HepG2 (cell line): ENCODE results near the gene CASTOR1.

Experiments used
- ELF1 ChIP-seq: sonication (generic); formaldehyde crosslinking; IDR thresholded peaks from 2 replicates; pipeline ENCODE4 v1.4.0; 2020; ENCODE audit warnings: missing genetic modification reagents
- EZH2 ChIP-seq: conservative IDR thresholded peaks from 2 replicates; pipeline ENCODE4 v1.6.1; 2012; ENCODE audit warnings: mild to moderate bottlenecking, low read depth, low read length, moderate library complexity
- NFKBIZ ChIP-seq: IDR thresholded peaks from 2 replicates; pipeline ENCODE4 v1.6.1; 2018; ENCODE audit warnings: missing genetic modification reagents, missing compliant biosample characterization
- SAP130 ChIP-seq: IDR thresholded peaks from 2 replicates; pipeline ENCODE4 v1.6.1; 2016; ENCODE audit warnings: low read depth
- ZBTB2 ChIP-seq: sonication (generic); formaldehyde crosslinking; IDR thresholded peaks from 2 replicates; pipeline ENCODE4 v1.8.0; 2022; ENCODE audit warnings: low read depth, missing genetic modification reagents
- ZNF24 ChIP-seq: fragments of 450-650 bp; IDR thresholded peaks from 2 replicates; pipeline ENCODE4 v1.6.1; 2017; ENCODE audit warnings: antibody characterized with exemption, mild to moderate bottlenecking
- TF ChIP-seq, protein P1 (sequence below): sonication (generic); formaldehyde crosslinking; IDR thresholded peaks from 2 replicates; pipeline ENCODE4 v1.5.0; 2020; ENCODE audit warnings: mild to moderate bottlenecking, missing genetic modification reagents, moderate library complexity

DNA sequence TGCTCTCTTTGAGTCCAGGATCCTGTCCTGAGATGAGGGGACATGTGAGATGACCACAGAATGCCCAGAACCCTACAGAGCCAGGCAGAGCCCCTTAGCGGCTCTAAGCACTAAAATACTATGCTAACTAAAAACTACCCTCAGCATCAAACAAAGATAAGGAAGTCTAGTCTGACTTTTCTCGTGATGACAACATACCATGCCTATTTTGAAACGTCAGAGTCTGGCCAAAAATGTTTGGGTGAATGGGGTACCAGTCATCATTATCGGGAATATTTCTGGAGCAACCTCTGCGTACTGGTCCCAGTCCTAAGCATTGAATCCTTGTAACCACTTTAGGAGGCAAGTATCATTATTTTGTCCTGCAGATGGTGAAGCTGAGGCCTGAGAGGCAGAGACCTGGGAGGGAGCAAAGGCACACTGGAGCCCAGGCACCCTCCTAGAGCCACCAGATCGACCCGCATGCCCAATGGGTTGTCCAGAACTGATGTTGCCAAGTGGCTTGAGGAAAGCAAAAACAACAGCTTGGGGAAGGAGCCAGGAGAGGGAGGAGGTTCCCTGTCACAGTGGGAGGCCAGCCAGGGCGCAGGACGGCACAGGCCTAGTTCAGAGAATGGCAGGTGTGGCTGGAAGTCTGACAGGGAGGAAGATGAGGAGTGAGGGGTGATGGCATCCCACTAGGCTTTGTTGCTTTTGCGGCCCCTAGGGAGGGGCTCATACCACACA is 15.4 kb downstream of the CASTOR1 start:
- TF ChIP-seq ZBTB2 (CRISPR knock-in tag) (no peak), ELF1 (CRISPR knock-in tag) (no peak), NFKBIZ (CRISPR knock-in tag) (no peak), SAP130 (CRISPR knock-in tag) (no peak), ZNF24 (no peak), EZH2 (no peak)
- TF ChIP-seq, protein P1, sequence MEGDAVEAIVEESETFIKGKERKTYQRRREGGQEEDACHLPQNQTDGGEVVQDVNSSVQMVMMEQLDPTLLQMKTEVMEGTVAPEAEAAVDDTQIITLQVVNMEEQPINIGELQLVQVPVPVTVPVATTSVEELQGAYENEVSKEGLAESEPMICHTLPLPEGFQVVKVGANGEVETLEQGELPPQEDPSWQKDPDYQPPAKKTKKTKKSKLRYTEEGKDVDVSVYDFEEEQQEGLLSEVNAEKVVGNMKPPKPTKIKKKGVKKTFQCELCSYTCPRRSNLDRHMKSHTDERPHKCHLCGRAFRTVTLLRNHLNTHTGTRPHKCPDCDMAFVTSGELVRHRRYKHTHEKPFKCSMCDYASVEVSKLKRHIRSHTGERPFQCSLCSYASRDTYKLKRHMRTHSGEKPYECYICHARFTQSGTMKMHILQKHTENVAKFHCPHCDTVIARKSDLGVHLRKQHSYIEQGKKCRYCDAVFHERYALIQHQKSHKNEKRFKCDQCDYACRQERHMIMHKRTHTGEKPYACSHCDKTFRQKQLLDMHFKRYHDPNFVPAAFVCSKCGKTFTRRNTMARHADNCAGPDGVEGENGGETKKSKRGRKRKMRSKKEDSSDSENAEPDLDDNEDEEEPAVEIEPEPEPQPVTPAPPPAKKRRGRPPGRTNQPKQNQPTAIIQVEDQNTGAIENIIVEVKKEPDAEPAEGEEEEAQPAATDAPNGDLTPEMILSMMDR: no peak
